Activated CD4-positive, alpha-beta memory T cell treated with anti-CD3 and anti-CD28 coated beads, Interleukin-2, amount 10 ng/mL, durations not matched to agents 7 days and 5 days (primary cell): ENCODE data around the gene MAML1. TPM values are rescaled to one million over a fixed set of nuclear protein-coding genes. Genes with fewer than 3 reads are reported as not detected.

ENCODE experiments used
- CTCF ChIA-PET: fragments of 350-600 bp; sonication (Branson Sonifier 250); formaldehyde crosslinking; loops from one replicate; lab custom pipeline; 2021; ENCODE audit warnings: antibody characterized with exemption, inconsistent platforms; lab: Charles Lee
- POLR2A ChIA-PET: fragments of 350-600 bp; sonication (Branson Sonifier 250); formaldehyde crosslinking; loops from one replicate; lab custom pipeline; 2021; ENCODE audit warnings: antibody characterized with exemption; lab: Charles Lee
- DNase-seq: peaks from one replicate; pipeline ENCODE4 v3.0.0-alpha.2; 2020
- H3K27ac Mint-ChIP-seq: one replicate; pipeline ENCODE4 v1.8.0; 2021; ENCODE audit warnings: mild to moderate bottlenecking, mixed read lengths
- H3K27me3 Mint-ChIP-seq: one replicate; pipeline ENCODE4 v1.8.0; 2021; ENCODE audit warnings: mixed read lengths
- H3K36me3 Mint-ChIP-seq: one replicate; pipeline ENCODE4 v1.8.0; 2021; ENCODE audit warnings: low read depth, mixed read lengths
- H3K4me1 Mint-ChIP-seq: one replicate; pipeline ENCODE4 v1.8.0; 2021; ENCODE audit warnings: mixed read lengths
- H3K4me3 Mint-ChIP-seq: one replicate; pipeline ENCODE4 v1.8.0; 2021; ENCODE audit warnings: mild to moderate bottlenecking, mixed read lengths
- H3K9me3 Mint-ChIP-seq: one replicate; pipeline ENCODE4 v1.8.0; 2021; ENCODE audit warnings: mixed read lengths
- total RNA-seq, 2 experiments: library from RNA; stranded (reverse); gene quantifications; one replicate each; pipeline ENCODE4 v1.2.3, GENCODE V29; 2021

Gene MAML1
- total RNA-seq, 2 experiments from 2014 or later: 33.3 to 35.2 TPM

DNA sequence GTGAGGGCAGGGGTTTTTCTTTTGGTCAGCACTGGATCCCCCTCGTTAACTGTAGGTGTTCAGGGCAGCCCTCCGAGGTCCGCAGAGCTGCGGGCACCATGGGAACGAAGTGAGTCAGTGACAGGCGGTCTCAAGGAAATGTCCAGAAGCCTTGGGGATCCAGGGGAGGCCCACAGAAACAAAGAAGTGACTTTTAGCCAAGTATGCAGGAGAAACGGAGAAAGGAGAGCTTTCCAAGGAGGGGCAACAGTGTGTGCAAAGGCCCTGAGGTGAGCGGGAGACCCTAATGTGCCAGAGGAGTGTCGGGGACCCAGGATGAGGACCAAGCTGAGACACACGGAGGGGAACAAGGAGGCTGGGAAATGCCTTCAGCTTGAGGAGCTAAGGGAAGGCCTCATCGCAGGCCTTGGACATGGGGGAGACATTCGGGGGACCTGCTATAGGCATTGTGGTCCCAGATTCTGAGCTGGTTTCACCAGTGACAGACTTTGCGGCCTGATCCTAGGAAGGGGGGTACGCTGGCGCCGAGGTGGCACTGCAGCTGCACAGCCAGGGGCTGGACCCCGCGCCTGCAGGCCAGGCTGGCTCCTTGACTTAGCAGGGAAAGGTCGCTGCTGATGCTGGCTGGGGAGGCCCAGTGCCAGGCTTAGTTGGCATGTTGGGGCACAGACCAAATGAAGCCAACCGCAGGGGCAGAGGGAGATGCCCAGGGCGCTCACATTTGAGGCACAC, 64.4 kb downstream of the MAML1 start:
- Mint-ChIP-seq H3K27me3 (no peaks in the 10 kb centered on the region), H3K4me1 (peaks cover 30% of the 10 kb centered on the region), H3K36me3 (peaks cover 22% of the 10 kb centered on the region), H3K27ac (peak overlapping the region; percentile 30), H3K9me3 (no peaks in the 10 kb centered on the region), H3K4me3 (peak overlapping the region; percentile 26)
- no peak for DNase-seq
- ChIA-PET POLR2A (interaction anchor here (0.8 to 5.8 kb wide), 7 partner anchors 10 to 174 kb away, joined by 3 to 37 read pairs (median 5); partner anchors contain the start of genes HNRNPH1, MGAT4B, MRNIP and SQSTM1), CTCF (interaction anchor here (1.1 to 2.3 kb wide), 4 partner anchors 14 to 42 kb away, joined by 3 to 11 read pairs (median 4); no protein-coding TSS in a partner anchor)

- POLR2A ChIA-PET: interaction anchor here (1.1 to 5.8 kb wide), 4 partner anchors 9 to 175 kb away, joined by 3 to 37 read pairs (median 6); partner anchors contain the start of genes HNRNPH1 and MGAT4B
- no peaks in the 10 kb centered on the region for H3K27me3 Mint-ChIP-seq
- H3K27ac Mint-ChIP-seq: no peak overlapping the region
- peaks cover 22% of the 10 kb centered on the region for H3K36me3 Mint-ChIP-seq
- no peak for DNase-seq
- CTCF ChIA-PET: interaction anchor here (1.1 to 2.3 kb wide), 2 partner anchors 13 to 35 kb away, joined by 3 to 11 read pairs; no protein-coding TSS in a partner anchor
- peaks cover 29% of the 10 kb centered on the region for H3K4me1 Mint-ChIP-seq
- H3K4me3 Mint-ChIP-seq: no peak overlapping the region
- no peaks in the 10 kb centered on the region for H3K9me3 Mint-ChIP-seq
These were observed 65.1 kb downstream of the MAML1 start for GRCh38 chr5:179797741-179798140.

DNA sequence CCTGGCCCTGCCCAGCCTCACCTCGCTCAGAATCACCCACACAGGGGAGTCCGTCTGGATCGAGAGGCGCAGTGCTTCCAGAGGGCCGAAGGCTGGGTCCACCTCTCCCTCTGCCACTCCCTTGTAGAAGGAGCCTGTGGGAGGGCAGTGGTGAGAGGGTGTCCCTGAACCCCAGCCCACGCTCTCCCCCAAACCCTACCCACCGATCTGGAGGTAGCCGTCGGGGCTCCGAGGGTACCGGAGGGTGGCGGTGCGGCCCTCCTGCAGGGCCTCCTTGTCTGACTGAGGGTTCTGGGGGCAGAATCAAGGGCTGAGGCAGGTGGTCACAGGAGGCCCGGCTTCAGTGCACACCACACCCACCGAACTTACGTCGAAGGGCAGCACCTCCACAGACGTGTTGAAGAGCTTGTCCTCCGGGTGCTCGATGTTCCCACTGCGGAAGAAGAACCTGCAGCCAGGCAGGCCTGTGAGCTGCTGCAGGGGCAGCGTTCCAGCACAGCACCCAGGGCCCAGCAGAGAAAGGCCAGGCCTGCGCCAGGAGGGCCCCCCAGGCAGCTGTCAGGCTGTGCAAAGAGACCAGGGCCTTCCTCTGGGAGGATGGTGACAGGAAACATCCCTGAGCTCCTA, 65.6 kb downstream of the MAML1 start:
- peaks cover 29% of the 10 kb centered on the region for H3K4me1 Mint-ChIP-seq
- DNase-seq: no peak
- POLR2A ChIA-PET: interaction anchor here (1.0 to 5.8 kb wide), 4 partner anchors 8 to 175 kb away, joined by 3 to 37 read pairs (median 6); partner anchors contain the start of genes HNRNPH1 and MGAT4B

DNA sequence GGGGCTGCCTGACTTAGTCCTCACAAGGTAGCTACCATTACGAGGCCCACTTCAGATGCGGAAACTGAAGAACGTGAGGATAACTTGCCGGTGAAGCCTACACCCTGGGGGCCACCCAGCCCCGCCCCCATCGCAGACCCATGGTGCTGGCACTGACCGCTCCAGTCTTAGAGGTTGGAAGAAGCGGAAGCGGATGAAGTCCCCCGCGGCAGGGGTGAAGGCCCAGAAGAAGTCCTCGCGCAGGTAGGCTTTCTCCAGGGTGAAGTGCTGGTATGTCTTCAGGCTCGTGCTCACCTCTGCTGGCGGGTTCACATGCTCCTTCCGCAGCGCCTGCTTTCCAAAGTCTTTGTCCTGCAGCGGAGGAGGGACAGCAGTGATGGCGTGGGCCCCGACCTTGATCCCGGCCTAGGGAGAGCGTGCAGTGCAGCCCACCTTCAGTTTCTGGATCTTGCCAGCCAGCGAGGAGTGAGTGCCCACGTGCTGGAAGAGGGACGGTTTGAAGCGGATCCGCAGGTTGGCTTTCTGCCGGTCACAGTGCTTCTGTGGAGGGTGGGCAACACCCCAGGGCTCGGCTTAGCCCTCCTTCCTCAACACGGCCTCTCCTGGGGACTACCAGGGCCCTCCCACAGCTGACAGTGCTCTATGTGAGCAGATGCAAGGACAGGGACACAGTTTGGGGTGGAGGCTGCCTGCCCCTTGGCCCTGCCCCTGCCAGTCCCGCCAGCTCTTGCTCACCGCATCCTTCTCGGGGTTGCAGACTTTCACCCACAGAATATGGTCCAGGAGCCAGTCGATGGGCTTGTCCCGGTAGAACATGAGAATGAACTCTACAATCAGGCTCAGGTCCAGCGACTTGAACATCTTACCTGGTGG, 66.4 kb downstream of the MAML1 start:
- Mint-ChIP-seq H3K4me1 (peaks cover 27% of the 10 kb centered on the region), H3K27ac (no peak overlapping the region), H3K9me3 (no peaks in the 10 kb centered on the region), H3K27me3 (no peaks in the 10 kb centered on the region), H3K36me3 (peaks cover 22% of the 10 kb centered on the region), H3K4me3 (no peak overlapping the region)
- no peak for DNase-seq
- ChIA-PET POLR2A (interaction anchor here (1.0 to 5.8 kb wide), 3 partner anchors 8 to 36 kb away, joined by 3 to 37 read pairs (median 3); partner anchors contain the start of gene MGAT4B), CTCF (no interaction called here)

More for the DNA sequence above, 65.6 kb downstream of the MAML1 start:
- Mint-ChIP-seq H3K27ac (no peak overlapping the region), H3K9me3 (no peaks in the 10 kb centered on the region), H3K4me3 (no peak overlapping the region), H3K27me3 (no peaks in the 10 kb centered on the region), H3K36me3 (peaks cover 22% of the 10 kb centered on the region)
- CTCF ChIA-PET: interaction anchor here (2.3 kb wide), 1 partner anchor 36 kb away, joined by 11 read pairs; no protein-coding TSS in a partner anchor

GRCh38 chr5:179799644-179799973, 67.0 kb downstream of the MAML1 start:
- DNase-seq: no peak
- Mint-ChIP-seq H3K4me3 (no peak overlapping the region), H3K36me3 (peaks cover 22% of the 10 kb centered on the region), H3K9me3 (no peaks in the 10 kb centered on the region), H3K27me3 (no peaks in the 10 kb centered on the region), H3K4me1 (peaks cover 27% of the 10 kb centered on the region), H3K27ac (no peak overlapping the region)
- ChIA-PET CTCF (no interaction called here), POLR2A (no interaction called here)

GRCh38 chr5:179800071-179800695, 67.6 kb downstream of the MAML1 start:
- ChIA-PET CTCF (interaction anchor here (1.0 kb wide), 1 partner anchor 171 kb away, joined by 3 read pairs; no protein-coding TSS in a partner anchor), POLR2A (interaction anchor here (1.1 kb wide), 1 partner anchor 180 kb away, joined by 3 read pairs; no protein-coding TSS in a partner anchor)
- no peaks in the 10 kb centered on the region for H3K27me3 Mint-ChIP-seq
- H3K4me3 Mint-ChIP-seq: no peak overlapping the region
- H3K27ac Mint-ChIP-seq: no peak overlapping the region
- H3K4me1 Mint-ChIP-seq: peaks cover 27% of the 10 kb centered on the region
- H3K36me3 Mint-ChIP-seq: peaks cover 22% of the 10 kb centered on the region
- H3K9me3 Mint-ChIP-seq: no peaks in the 10 kb centered on the region
- no peak for DNase-seq

DNA sequence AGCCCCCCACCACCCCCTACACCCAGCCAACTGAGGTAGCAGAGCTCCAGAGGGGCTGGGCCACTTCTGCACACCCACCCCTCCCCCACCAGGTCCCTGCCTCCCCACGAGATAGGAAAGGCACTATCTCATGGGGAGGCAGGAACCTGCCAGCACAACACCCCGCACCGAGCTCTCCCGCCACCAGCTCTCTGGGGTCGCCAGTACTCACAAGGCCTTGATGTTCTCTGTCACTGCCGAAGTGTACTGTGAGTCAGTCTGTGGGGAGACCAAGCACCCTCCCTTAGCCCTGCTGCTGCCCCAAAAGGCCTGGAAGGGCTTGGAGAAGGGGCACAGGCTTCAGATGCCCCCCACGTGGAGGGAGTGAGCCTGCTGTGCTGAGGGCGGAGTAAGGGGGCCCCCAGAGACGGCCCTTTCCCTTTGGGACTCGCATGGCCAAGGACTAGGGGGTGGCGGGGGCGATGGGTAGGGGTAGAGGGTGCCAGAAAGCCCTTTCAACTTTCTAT, 68.1 kb downstream of the MAML1 start:
- DNase-seq: no peak
- H3K27me3 Mint-ChIP-seq: no peaks in the 10 kb centered on the region
- no peak overlapping the region for H3K4me3 Mint-ChIP-seq
- peaks cover 30% of the 10 kb centered on the region for H3K4me1 Mint-ChIP-seq
- ChIA-PET POLR2A (interaction anchor here (1.1 kb wide), 1 partner anchor 180 kb away, joined by 3 read pairs; no protein-coding TSS in a partner anchor), CTCF (interaction anchor here (1.0 to 2.2 kb wide), 2 partner anchors 106 to 171 kb away, joined by 3 to 19 read pairs; partner anchors contain the start of gene TBC1D9B)
- H3K9me3 Mint-ChIP-seq: no peaks in the 10 kb centered on the region
- no peak overlapping the region for H3K27ac Mint-ChIP-seq
- peaks cover 22% of the 10 kb centered on the region for H3K36me3 Mint-ChIP-seq

DNA sequence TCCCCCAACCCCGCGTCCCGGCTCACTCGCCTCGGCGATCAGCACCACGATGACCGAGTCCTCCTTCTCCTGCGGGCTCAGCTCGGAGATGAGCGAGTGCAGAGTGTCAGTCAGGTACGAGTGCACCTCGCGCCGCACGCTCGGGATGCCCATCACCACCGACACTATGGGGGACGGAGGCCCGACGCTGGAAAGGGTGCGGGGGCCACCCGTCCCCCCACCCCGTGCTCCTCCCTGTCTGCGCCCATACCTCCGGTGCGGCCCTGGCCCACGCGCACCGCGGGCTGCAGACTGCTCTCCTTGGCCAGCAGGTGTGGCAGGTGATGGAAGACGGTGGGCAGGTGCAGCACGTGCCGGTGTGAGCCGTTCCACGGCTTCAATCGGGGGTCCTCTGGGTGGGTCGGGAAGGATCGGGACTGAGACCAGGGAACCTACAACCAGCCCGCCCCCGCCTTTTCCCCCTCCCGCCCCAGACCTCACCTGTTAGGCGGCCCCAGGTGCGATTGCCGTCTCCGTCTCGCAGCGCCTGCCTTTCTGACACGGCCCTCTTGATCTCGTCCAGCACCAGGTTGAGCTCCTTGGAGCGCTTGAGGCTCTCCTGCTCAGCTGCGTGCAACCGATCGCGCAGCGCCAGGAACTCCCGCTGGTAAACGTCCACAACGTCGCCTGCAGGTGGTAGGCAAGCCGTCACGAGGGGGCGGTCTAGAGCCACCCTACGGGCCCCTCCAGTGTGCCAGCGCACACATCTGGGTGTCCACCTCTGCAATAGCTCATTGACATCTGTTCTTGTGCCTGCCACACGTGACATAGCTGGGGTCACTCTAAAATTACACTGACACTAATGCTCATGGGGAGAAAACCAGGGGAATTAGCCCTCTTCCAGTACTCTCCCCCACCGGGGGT, 68.9 kb downstream of the MAML1 start:
- CTCF ChIA-PET: interaction anchor here (0.6 to 2.2 kb wide), 28 partner anchors 8 to 324 kb away, joined by 3 to 19 read pairs (median 4); partner anchors contain the start of genes HNRNPH1, LTC4S and TBC1D9B
- POLR2A ChIA-PET: interaction anchor here (0.8 to 1.2 kb wide), 5 partner anchors 9 to 105 kb away, joined by 3 to 6 read pairs (median 5); partner anchors contain the start of gene SQSTM1
- no peaks in the 10 kb centered on the region for H3K9me3 Mint-ChIP-seq
- H3K27me3 Mint-ChIP-seq: no peaks in the 10 kb centered on the region
- H3K4me3 Mint-ChIP-seq: no peak overlapping the region
- H3K27ac Mint-ChIP-seq: no peak overlapping the region
- peaks cover 22% of the 10 kb centered on the region for H3K36me3 Mint-ChIP-seq
- peak; percentile 85 for DNase-seq
- peaks cover 30% of the 10 kb centered on the region for H3K4me1 Mint-ChIP-seq

DNA sequence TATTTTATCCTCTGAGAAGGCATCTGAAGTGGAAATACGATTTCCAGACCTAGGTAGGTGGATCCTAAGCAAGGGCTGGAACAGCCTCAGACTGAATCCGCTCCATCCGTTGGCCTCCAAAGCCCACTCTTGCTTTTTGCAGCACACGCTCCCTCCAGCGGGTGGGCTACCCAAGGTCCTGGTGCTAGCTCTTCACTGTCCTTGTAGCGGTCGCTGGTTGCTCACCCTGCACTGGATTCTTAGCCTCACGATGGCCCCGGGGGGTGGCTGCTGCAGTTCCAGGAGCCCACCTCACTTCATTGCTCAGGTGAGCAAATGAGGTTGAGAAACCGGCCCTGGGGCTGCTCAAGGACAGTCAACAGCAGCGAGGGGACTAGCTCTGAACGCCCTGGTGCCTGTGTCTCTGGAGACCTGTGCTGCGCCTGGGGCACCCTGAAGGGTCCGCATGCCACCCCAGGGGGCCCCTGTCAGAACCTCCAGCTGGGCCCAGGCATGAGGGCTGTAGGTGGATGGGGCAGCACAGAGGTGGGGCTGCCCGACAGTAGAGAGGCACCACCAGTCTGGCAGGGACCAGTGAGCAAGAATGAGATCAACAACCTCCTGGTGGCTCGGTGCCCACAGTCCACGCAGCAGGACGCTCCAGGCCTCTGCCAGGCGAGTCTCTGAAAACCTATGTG, 69.7 kb downstream of the MAML1 start:
- Mint-ChIP-seq H3K27me3 (no peaks in the 10 kb centered on the region), H3K4me3 (no peak overlapping the region), H3K9me3 (no peaks in the 10 kb centered on the region), H3K27ac (no peak overlapping the region), H3K4me1 (peaks cover 30% of the 10 kb centered on the region), H3K36me3 (peaks cover 15% of the 10 kb centered on the region)
- ChIA-PET POLR2A (interaction anchor here (0.7 to 1.2 kb wide), 6 partner anchors 9 to 179 kb away, joined by 3 to 6 read pairs (median 4); partner anchors contain the start of genes HNRNPH1 and SQSTM1), CTCF (interaction anchor here (0.6 to 2.2 kb wide), 26 partner anchors 9 to 323 kb away, joined by 3 to 19 read pairs (median 4); partner anchors contain the start of genes HNRNPH1, LTC4S and TBC1D9B)
- DNase-seq: no peak

DNA sequence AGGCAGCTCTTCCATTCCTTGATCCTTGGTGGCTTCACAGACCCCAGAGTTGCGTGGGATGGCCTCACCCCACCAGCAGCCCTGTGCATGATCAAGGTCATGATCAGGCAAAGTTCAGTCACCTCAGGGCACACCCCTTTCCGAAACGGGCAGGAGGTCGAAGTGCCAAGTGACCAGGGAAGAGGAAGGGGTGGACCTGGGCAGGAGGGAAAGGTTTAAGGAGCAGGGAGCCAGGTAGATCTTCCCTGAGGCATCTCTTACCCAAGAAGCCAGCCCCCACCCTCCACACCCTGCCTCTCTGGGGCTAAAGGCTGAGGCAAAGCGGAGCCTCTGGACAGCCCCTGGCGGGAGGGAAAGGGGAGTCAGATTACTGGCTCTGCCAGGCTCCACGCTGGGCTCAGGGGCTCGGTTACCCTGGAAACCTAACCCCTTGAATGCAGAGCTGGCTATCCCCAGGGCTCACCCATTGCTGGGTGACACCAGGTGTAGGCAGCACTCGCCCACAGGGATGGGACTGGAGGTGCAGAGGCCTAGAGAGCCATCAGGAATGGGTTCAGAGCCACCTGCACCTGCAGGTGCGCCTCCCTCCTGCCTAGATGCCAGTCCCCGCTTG, 70.4 kb downstream of the MAML1 start:
- DNase-seq: no peak
- Mint-ChIP-seq H3K4me3 (no peak overlapping the region), H3K9me3 (no peaks in the 10 kb centered on the region), H3K27me3 (no peaks in the 10 kb centered on the region), H3K27ac (no peak overlapping the region), H3K36me3 (peaks cover 12% of the 10 kb centered on the region), H3K4me1 (peaks cover 30% of the 10 kb centered on the region)
- ChIA-PET CTCF (interaction anchor here (1.5 to 2.2 kb wide), 6 partner anchors 8 to 287 kb away, joined by 3 to 19 read pairs (median 4); partner anchors contain the start of gene TBC1D9B), POLR2A (interaction anchor here (0.7 to 2.0 kb wide), 5 partner anchors 17 to 179 kb away, joined by 3 to 7 read pairs (median 4); partner anchors contain the start of genes HNRNPH1, MAML1 and SQSTM1)
